ENCODE measurements around the gene AHDC1.

The AHDC1 gene

DNA sequence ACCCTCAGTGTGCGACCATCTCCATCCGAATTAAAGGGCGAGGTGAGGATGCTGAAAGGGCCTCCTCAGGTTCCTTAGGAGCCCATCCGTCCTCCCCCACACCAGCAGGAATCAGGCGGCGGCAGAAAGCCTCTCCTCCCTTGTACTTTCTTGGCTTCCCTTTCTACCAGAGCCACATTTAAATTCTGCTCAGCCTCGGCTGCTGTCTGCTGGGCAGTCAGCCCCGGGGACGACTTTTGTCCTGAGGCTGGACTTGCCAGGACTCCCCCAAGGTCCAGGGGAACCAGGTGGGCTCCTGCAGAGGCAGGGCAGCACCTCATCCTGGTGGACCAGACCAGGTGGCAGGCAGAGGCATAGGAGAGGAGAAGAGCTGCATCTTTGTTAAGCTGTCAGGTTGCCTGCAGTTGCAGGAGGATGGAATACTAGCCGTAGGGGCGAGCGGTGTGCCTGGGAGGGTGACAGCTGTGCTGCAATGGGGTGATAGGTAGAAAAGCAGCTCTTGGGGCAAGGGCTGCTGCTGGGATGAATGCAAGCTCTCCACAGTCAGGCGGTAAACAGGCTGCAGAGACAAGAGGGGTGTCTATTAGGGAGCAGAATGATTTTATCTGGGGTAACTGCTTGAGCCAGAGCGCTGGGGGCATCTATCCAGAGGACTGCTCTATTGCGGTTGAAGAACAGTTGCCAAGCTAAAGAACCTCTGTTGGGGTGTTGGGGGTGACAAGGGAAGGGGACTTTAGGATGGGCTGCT lies 67.8 kb downstream of the AHDC1 start:
- Histone ChIP-seq H3K4me1 (ENCODE audit: low read length) (no peaks in the 10 kb centered on the region), H3K9ac (ENCODE audit: low read length) (no peak overlapping the region), H3K9me3 (replicated peaks; ENCODE audit: insufficient read depth, low read length) (no peaks in the 10 kb centered on the region), H3F3A (ENCODE audit: insufficient read depth, low read length) (no peaks in the 10 kb centered on the region), H3K4me3 (ENCODE audit: low read length) (no peak overlapping the region), H3K27me3 (replicated peaks; ENCODE audit: insufficient read depth, low read length) (no peaks in the 10 kb centered on the region), H3K79me2 (ENCODE audit: low read length) (no peaks in the 10 kb centered on the region), H3K9me2 (replicated peaks; ENCODE audit: insufficient read depth, low read length) (no peaks in the 10 kb centered on the region), H3K36me3 (replicated peaks; ENCODE audit: insufficient read depth, low read length) (no peaks in the 10 kb centered on the region), H3K4me2 (ENCODE audit: low read depth, low read length) (no peak overlapping the region), H4K20me1 (ENCODE audit: insufficient read depth, low read length) (no peaks in the 10 kb centered on the region), H3K27ac (ENCODE audit: low read length) (no peak overlapping the region), H2AFZ (ENCODE audit: low read length) (no peak overlapping the region)
- TF ChIP-seq EZH2phosphoT487 (IDR thresholded peaks at IDR 0.05; ENCODE audit: low read length) (no peak), EZH2 (optimal IDR thresholded peaks at IDR 0.05; ENCODE audit: low read depth, low read length) (no peak), CTCF (IDR thresholded peaks at IDR 0.05; ENCODE audit: low read length) (no peak)
- no peak for DNase-seq

- H3F3A ChIP-seq (ENCODE audit: insufficient read depth, low read length), result no peaks in the 10 kb centered on the region
- no peak for DNase-seq
- no peaks in the 10 kb centered on the region for H3K9me3 ChIP-seq (replicated peaks; ENCODE audit: insufficient read depth, low read length)
- no peaks in the 10 kb centered on the region for H3K27me3 ChIP-seq (replicated peaks; ENCODE audit: insufficient read depth, low read length)
- no peaks in the 10 kb centered on the region for H3K9me2 ChIP-seq (replicated peaks; ENCODE audit: insufficient read depth, low read length)
- H4K20me1 ChIP-seq (ENCODE audit: insufficient read depth, low read length), result no peaks in the 10 kb centered on the region
- H3K9ac ChIP-seq (ENCODE audit: low read length), result no peak overlapping the region
- no peak overlapping the region for H2AFZ ChIP-seq (ENCODE audit: low read length)
- H3K4me3 ChIP-seq (ENCODE audit: low read length), result no peak overlapping the region
- no peaks in the 10 kb centered on the region for H3K36me3 ChIP-seq (replicated peaks; ENCODE audit: insufficient read depth, low read length)
- no peak overlapping the region for H3K27ac ChIP-seq (ENCODE audit: low read length)
- no peak overlapping the region for H3K4me2 ChIP-seq (ENCODE audit: low read depth, low read length)
- no peaks in the 10 kb centered on the region for H3K79me2 ChIP-seq (ENCODE audit: low read length)
- TF ChIP-seq EZH2phosphoT487 (IDR thresholded peaks at IDR 0.05; ENCODE audit: low read length) (no peak), CTCF (IDR thresholded peaks at IDR 0.05; ENCODE audit: low read length) (no peak), EZH2 (optimal IDR thresholded peaks at IDR 0.05; ENCODE audit: low read depth, low read length) (no peak)
- no peaks in the 10 kb centered on the region for H3K4me1 ChIP-seq (ENCODE audit: low read length)
These were observed 68.6 kb downstream of the AHDC1 start for GRCh38 chr1:27535386-27535785.

- H4K20me1 ChIP-seq (ENCODE audit: insufficient read depth, low read length), result no peaks in the 10 kb centered on the region
- no peaks in the 10 kb centered on the region for H3F3A ChIP-seq (ENCODE audit: insufficient read depth, low read length)
- H3K9me2 ChIP-seq (replicated peaks; ENCODE audit: insufficient read depth, low read length), result no peaks in the 10 kb centered on the region
- no peak overlapping the region for H3K4me3 ChIP-seq (ENCODE audit: low read length)
- no peak overlapping the region for H2AFZ ChIP-seq (ENCODE audit: low read length)
- no peak overlapping the region for H3K4me2 ChIP-seq (ENCODE audit: low read depth, low read length)
- no peaks in the 10 kb centered on the region; the same call in 1 of the 2 replicates for H3K27me3 ChIP-seq (replicated peaks; ENCODE audit: insufficient read depth, low read length)
- no peak overlapping the region for H3K27ac ChIP-seq (ENCODE audit: low read length)
- no peaks in the 10 kb centered on the region for H3K36me3 ChIP-seq (replicated peaks; ENCODE audit: insufficient read depth, low read length)
- DNase-seq, result no peak
- no peaks in the 10 kb centered on the region for H3K4me1 ChIP-seq (ENCODE audit: low read length)
- H3K9ac ChIP-seq (ENCODE audit: low read length), result no peak overlapping the region
- no peaks in the 10 kb centered on the region for H3K9me3 ChIP-seq (replicated peaks; ENCODE audit: insufficient read depth, low read length)
- no peaks in the 10 kb centered on the region for H3K79me2 ChIP-seq (ENCODE audit: low read length)
- TF ChIP-seq CTCF (IDR thresholded peaks at IDR 0.05; ENCODE audit: low read length) (no peak), EZH2 (optimal IDR thresholded peaks at IDR 0.05; ENCODE audit: low read depth, low read length) (no peak), EZH2phosphoT487 (IDR thresholded peaks at IDR 0.05; ENCODE audit: low read length) (no peak)
These were observed 71.8 kb downstream of the AHDC1 start for GRCh38 chr1:27531959-27532685.

All from MM.1S (cell line).